Natural killer cell (primary cell): ENCODE measurements around the gene RILPL1. TPM values are rescaled to one million over a fixed set of nuclear protein-coding genes. Genes with fewer than 3 reads are reported as not detected.

ENCODE experiments used
- ATAC-seq, 3 donors: fragments of 150-1000 bp in 2 of 3; fragments of 200-7000 bp in 1 of 3; cut with Tn5 transposase; 1 replicate in 1 of 3; 2 replicates in 2 of 3; pipeline ENCODE4 v1.10.0; 2021; ENCODE audit warnings: mild to moderate bottlenecking in 2 of 3, moderate library complexity in 2 of 3
- DNase-seq, 2 donors: peaks; one replicate each; pipeline versions ENCODE4 v3.0.0 to v3.0.0-alpha.2; 2013 to 2021; ENCODE audit warnings: mixed read lengths in 1 of 2
- H3K27ac ChIP-seq: one replicate; pipeline ENCODE4 v1.5.1; 2013; ENCODE audit warnings: mild to moderate bottlenecking, low read length
- H3K27me3 ChIP-seq: one replicate; pipeline ENCODE4 v1.6.1; 2013; ENCODE audit warnings: low read length; ENCODE audit not compliant: control insufficient read depth, insufficient read depth
- H3K36me3 ChIP-seq: one replicate; pipeline ENCODE4 v1.6.1; 2013; ENCODE audit warnings: low read length; ENCODE audit not compliant: control insufficient read depth, insufficient read depth
- H3K4me1 ChIP-seq: one replicate; pipeline ENCODE4 v1.6.1; 2013; ENCODE audit warnings: low read length; ENCODE audit not compliant: control insufficient read depth, insufficient read depth
- H3K4me3 ChIP-seq: one replicate; pipeline ENCODE4 v1.5.1; 2013; ENCODE audit warnings: low read length
- H3K9me3 ChIP-seq: one replicate; pipeline ENCODE4 v1.6.1; 2013; ENCODE audit warnings: low read length; ENCODE audit not compliant: control insufficient read depth, insufficient read depth
- H3K27ac Mint-ChIP-seq, 2 donors: one replicate each; pipeline ENCODE4 v1.8.0; 2022; ENCODE audit warnings: mild to moderate bottlenecking in 2 of 2, mixed read lengths in 2 of 2, moderate library complexity in 1 of 2
- H3K27me3 Mint-ChIP-seq, 2 donors: one replicate each; pipeline ENCODE4 v1.8.0; 2022; ENCODE audit warnings: low read depth in 2 of 2, mixed read lengths in 2 of 2
- H3K36me3 Mint-ChIP-seq: one replicate; pipeline ENCODE4 v1.8.0; 2022; ENCODE audit warnings: mixed read lengths
- H3K4me1 Mint-ChIP-seq, 2 donors: one replicate each; pipeline ENCODE4 v1.8.0; 2022; ENCODE audit warnings: mixed read lengths in 2 of 2
- H3K4me3 Mint-ChIP-seq: one replicate; pipeline ENCODE4 v1.8.0; 2022; ENCODE audit warnings: mild to moderate bottlenecking, moderate library complexity, mixed read lengths
- H3K9me3 Mint-ChIP-seq, 2 donors: one replicate each; pipeline ENCODE4 v1.8.0; 2022; ENCODE audit warnings: mixed read lengths in 2 of 2
- WGBS: methylation state at CpG from one replicate; pipeline ENCODE4 v1.1.7; 2013; ENCODE audit warnings: missing lambda C conversion rate; ENCODE audit not compliant: insufficient coverage; 5-methylcytosine and 5-hydroxymethylcytosine counted together
- intact Hi-C: fragments of 100-400 bp; cut with micrococcal nuclease; formaldehyde crosslinking; loops from one replicate; pipeline ENCODE4 v1.14.2; 2022
- total RNA-seq, 4 donors: library from RNA; stranded (reverse); fragments of 120-200 nt in 1 of 4; gene quantifications; one replicate each; pipeline versions ENCODE4 v1.2.3 to v1.2.4, GENCODE V29; 2013 to 2022
- TF ChIP-seq, protein P1 (sequence below): fragments of 200-600 bp; IDR thresholded peaks from one replicate; pipeline ENCODE4 v1.8.0; 2022; ENCODE audit warnings: antibody characterized with exemption

Gene RILPL1
- total RNA-seq, 3 donors from 2014 or later (not counting 1 experiment from before 2014, with no cell fraction given) = 1.3 to 2.7 (median 1.5) TPM

DNA sequence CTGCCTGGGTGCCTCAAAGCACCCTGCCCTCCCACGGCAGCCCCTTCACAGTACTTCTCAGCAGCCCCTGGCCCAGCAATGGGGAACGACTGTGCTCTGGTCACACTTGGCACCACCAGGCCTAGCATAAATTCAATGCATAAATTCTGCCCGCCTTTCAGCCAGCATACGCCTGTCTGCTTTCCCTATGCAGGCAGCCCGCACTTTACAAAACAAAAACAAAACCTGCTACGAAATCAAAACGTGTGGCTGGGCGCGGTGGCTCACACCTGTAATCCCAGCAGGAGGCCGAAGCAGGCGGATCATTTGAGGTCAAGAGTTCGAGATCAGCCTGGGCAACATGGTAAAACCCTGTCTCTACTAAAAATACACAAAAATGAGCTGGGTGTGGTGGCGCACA lies 42.0 kb downstream of the RILPL1 start:
- intact Hi-C loops = no loop called here
- Histone ChIP-seq H3K27me3 (no peaks in the 10 kb centered on the region), H3K4me1 (no peaks in the 10 kb centered on the region), H3K9me3 (no peaks in the 10 kb centered on the region), H3K27ac (no peak overlapping the region), H3K4me3 (no peak overlapping the region), H3K36me3 (no peaks in the 10 kb centered on the region)
- DNase-seq = no peak
- Mint-ChIP-seq H3K27ac (no peak overlapping the region), H3K36me3 (no peaks in the 10 kb centered on the region), H3K4me1 (no peaks in the 10 kb centered on the region), H3K9me3 (no peaks in the 10 kb centered on the region), H3K27me3 (no peaks in the 10 kb centered on the region), H3K4me3 (no peak overlapping the region)
- no peak for ATAC-seq
- WGBS = 93% methylated on average over 13 of the region's 13 CpGs
- TF ChIP-seq, protein P1, sequence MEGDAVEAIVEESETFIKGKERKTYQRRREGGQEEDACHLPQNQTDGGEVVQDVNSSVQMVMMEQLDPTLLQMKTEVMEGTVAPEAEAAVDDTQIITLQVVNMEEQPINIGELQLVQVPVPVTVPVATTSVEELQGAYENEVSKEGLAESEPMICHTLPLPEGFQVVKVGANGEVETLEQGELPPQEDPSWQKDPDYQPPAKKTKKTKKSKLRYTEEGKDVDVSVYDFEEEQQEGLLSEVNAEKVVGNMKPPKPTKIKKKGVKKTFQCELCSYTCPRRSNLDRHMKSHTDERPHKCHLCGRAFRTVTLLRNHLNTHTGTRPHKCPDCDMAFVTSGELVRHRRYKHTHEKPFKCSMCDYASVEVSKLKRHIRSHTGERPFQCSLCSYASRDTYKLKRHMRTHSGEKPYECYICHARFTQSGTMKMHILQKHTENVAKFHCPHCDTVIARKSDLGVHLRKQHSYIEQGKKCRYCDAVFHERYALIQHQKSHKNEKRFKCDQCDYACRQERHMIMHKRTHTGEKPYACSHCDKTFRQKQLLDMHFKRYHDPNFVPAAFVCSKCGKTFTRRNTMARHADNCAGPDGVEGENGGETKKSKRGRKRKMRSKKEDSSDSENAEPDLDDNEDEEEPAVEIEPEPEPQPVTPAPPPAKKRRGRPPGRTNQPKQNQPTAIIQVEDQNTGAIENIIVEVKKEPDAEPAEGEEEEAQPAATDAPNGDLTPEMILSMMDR = no peak

DNA sequence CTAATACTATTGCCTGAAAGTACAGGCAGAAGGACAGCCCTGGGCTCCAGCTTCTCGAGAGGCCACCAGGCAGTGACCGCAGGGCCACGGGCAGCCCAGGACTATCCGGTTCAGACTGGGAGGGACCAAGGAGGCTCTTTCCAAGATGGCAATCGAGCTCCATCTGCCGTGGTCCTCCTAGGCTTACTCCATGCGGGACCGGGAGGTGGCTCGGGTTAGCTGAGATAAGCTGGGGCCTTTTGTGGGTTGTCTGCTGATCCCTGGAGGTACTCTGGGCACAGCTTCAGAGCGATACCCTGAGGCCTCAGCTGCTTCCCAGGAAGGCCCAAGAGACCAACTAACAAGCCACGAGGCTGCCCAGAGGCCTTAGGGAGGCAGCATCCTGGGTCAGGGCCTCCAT lies 42.5 kb downstream of the RILPL1 start:
- intact Hi-C loops = no loop called here
- Mint-ChIP-seq H3K36me3 (no peaks in the 10 kb centered on the region), H3K9me3 (no peaks in the 10 kb centered on the region), H3K27me3 (no peaks in the 10 kb centered on the region), H3K27ac (no peak overlapping the region), H3K4me1 (no peaks in the 10 kb centered on the region), H3K4me3 (no peak overlapping the region)
- H3K36me3 ChIP-seq = no peaks in the 10 kb centered on the region
- H3K27ac ChIP-seq = no peak overlapping the region
- no peak overlapping the region for H3K4me3 ChIP-seq
- ATAC-seq (no peak), DNase-seq (no peak)
- TF ChIP-seq, protein P1 = no peak
- whole genome bisulfite sequencing = 91% methylated on average over 11 of the region's 11 CpGs
- H3K4me1 ChIP-seq = no peaks in the 10 kb centered on the region
- H3K9me3 ChIP-seq = no peaks in the 10 kb centered on the region
- no peaks in the 10 kb centered on the region for H3K27me3 ChIP-seq

DNA sequence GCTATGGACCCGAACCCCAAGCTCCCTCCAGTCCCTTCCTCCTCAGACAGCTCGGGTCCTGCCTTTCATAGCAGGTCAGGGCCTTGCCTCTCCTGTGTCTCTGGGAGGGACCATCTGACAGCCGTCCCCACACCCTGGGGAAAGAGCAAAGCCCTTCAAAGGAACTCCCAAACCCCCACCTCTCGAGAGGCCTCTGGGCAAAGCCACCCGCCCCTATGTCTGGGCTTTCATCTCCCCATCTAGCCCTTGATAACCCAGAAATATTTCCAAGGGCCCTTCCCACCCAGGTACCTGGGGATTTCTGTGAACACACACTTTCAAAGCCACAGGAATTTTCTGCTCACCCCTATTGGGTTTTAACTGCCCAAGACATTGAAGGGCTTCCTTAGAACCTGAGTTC lies 43.4 kb downstream of the RILPL1 start:
- ATAC-seq = no peak
- Mint-ChIP-seq H3K9me3 (no peaks in the 10 kb centered on the region), H3K4me3 (no peak overlapping the region), H3K4me1 (no peaks in the 10 kb centered on the region), H3K27me3 (no peaks in the 10 kb centered on the region), H3K36me3 (no peaks in the 10 kb centered on the region), H3K27ac (no peak overlapping the region)
- DNase-seq = no peak
- intact Hi-C loops = no loop called here
- WGBS = 86% methylated on average over 5 of the region's 5 CpGs
- TF ChIP-seq, protein P1 = no peak
- Histone ChIP-seq H3K4me3 (no peak overlapping the region), H3K9me3 (no peaks in the 10 kb centered on the region), H3K27ac (no peak overlapping the region), H3K4me1 (no peaks in the 10 kb centered on the region), H3K27me3 (no peaks in the 10 kb centered on the region), H3K36me3 (no peaks in the 10 kb centered on the region)

DNA sequence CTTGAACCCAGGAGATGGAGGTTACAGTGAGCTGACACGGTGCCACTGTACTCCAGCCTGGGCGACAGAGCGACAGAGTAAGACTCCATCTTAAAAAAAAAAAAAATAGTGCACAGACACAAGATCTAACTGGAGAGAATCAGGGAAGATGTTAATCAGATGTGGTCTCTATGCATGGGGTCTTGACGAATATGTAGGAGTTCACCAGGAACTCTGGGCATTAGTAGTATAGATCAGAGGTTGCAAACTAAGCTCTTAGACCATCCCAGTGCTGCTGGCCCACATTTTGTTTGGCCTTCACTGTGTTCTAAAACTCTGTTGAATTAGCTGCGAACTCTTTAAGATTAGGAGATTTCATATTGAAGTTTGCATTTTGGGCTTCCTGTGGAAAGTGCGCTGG lies 43.9 kb downstream of the RILPL1 start:
- Histone ChIP-seq H3K4me1 (no peaks in the 10 kb centered on the region), H3K4me3 (no peak overlapping the region), H3K36me3 (no peaks in the 10 kb centered on the region), H3K9me3 (no peaks in the 10 kb centered on the region), H3K27me3 (no peaks in the 10 kb centered on the region), H3K27ac (no peak overlapping the region)
- WGBS = 97% methylated on average over 6 of the region's 6 CpGs
- Mint-ChIP-seq H3K4me3 (no peak overlapping the region), H3K9me3 (no peaks in the 10 kb centered on the region), H3K27me3 (no peaks in the 10 kb centered on the region), H3K4me1 (peaks cover 4 to 5% of the 10 kb centered on the region in 2 donors), H3K36me3 (no peaks in the 10 kb centered on the region), H3K27ac (no peak overlapping the region)
- DNase-seq (no peak), ATAC-seq (no peak)
- intact Hi-C loops = no loop called here
- TF ChIP-seq, protein P1 = no peak
